C4-2B (cell line): ENCODE results near the gene RALGAPB.

Source experiments
- CTCF ChIP-seq: fragments of 450-650 bp; conservative IDR thresholded peaks from 2 replicates; pipeline ENCODE4 v1.5.1; 2017; ENCODE audit warnings: mild to moderate bottlenecking
- ZFX ChIP-seq: fragments of 450-650 bp; IDR thresholded peaks from 2 replicates; pipeline ENCODE4 v1.6.1; 2017

GRCh38 chr20:38485041-38485440 is 12.4 kb downstream of the RALGAPB start:
- no peak for TF ChIP-seq CTCF
- no peak for TF ChIP-seq ZFX
